GM23338 (cell line): ENCODE data around the gene TBC1D17.

Experiments used
- CTCF ChIP-seq, 2 experiments: fragments of 200-600 bp in 1 of 2; sonication (generic) in 1 of 2; conservative IDR thresholded peaks; 2 replicates each; pipeline versions ENCODE4 v1.5.1 to v1.6.1; 2016 to 2017; ENCODE audit warnings: antibody characterized with exemption in 2 of 2, low read depth in 2 of 2, mild to moderate bottlenecking in 2 of 2, moderate library complexity in 1 of 2
- EZH2 ChIP-seq: fragments of 200-600 bp; sonication (generic); IDR thresholded peaks from one replicate; pipeline ENCODE4 v1.8.0; 2017; ENCODE audit warnings: antibody characterized with exemption, mild to moderate bottlenecking, low read depth; ENCODE audit not compliant: unreplicated experiment
- EZH2phosphoT487 ChIP-seq: fragments of 200-600 bp; sonication (generic); IDR thresholded peaks from one replicate; pipeline ENCODE4 v1.8.1; 2018; ENCODE audit warnings: antibody characterized with exemption; ENCODE audit not compliant: unreplicated experiment
- JUNB ChIP-seq: IDR thresholded peaks from one replicate; pipeline ENCODE4 v1.6.1; 2016; ENCODE audit warnings: antibody characterized with exemption; ENCODE audit not compliant: unreplicated experiment
- POLR2AphosphoS5 ChIP-seq: IDR thresholded peaks from 2 replicates; pipeline ENCODE4 v1.6.1; 2016; ENCODE audit warnings: antibody characterized with exemption, low read depth

GRCh38 chr19:49891393-49891792 is 13.9 kb downstream of the TBC1D17 start:
- TF ChIP-seq CTCF (conservative IDR thresholded peaks at IDR 0.05; ENCODE audit: low read depth in 2 of 2) (no peak), EZH2phosphoT487 (no peak), POLR2AphosphoS5 (no peak), JUNB (no peak), EZH2 (no peak)
